GM23338 (cell line): ENCODE measurements around the gene HMCES.

Source experiments
- CREB1 ChIP-seq: fragments of 250-450 bp; sonication (Bioruptor Pico); IDR thresholded peaks from 2 replicates; pipeline ENCODE4 v1.5.0; 2020; ENCODE audit warnings: low read depth, mild to moderate bottlenecking, moderate library complexity
- CTCF ChIP-seq, 2 experiments: fragments of 200-600 bp in 1 of 2; sonication (generic) in 1 of 2; conservative IDR thresholded peaks; 2 replicates each; pipeline versions ENCODE4 v1.5.1 to v1.6.1; 2016 to 2017; ENCODE audit warnings: antibody characterized with exemption in 2 of 2, low read depth in 2 of 2, mild to moderate bottlenecking in 2 of 2, moderate library complexity in 1 of 2
- ETS1 ChIP-seq: IDR thresholded peaks from 2 replicates; pipeline ENCODE4 v1.6.1; 2016; ENCODE audit warnings: antibody characterized with exemption
- EZH2 ChIP-seq: fragments of 200-600 bp; sonication (generic); IDR thresholded peaks from one replicate; pipeline ENCODE4 v1.8.0; 2017; ENCODE audit warnings: antibody characterized with exemption, mild to moderate bottlenecking, low read depth; ENCODE audit not compliant: unreplicated experiment
- EZH2phosphoT487 ChIP-seq: fragments of 200-600 bp; sonication (generic); IDR thresholded peaks from one replicate; pipeline ENCODE4 v1.8.1; 2018; ENCODE audit warnings: antibody characterized with exemption; ENCODE audit not compliant: unreplicated experiment
- JUNB ChIP-seq: IDR thresholded peaks from one replicate; pipeline ENCODE4 v1.6.1; 2016; ENCODE audit warnings: antibody characterized with exemption; ENCODE audit not compliant: unreplicated experiment
- NANOG ChIP-seq: IDR thresholded peaks from 2 replicates; pipeline ENCODE4 v1.6.1; 2016; ENCODE audit warnings: antibody characterized with exemption, borderline replicate concordance
- POLR2AphosphoS5 ChIP-seq: IDR thresholded peaks from 2 replicates; pipeline ENCODE4 v1.6.1; 2016; ENCODE audit warnings: antibody characterized with exemption, low read depth
- REST ChIP-seq: IDR thresholded peaks from one replicate; pipeline ENCODE4 v1.6.1; 2018; ENCODE audit warnings: antibody characterized with exemption; ENCODE audit not compliant: unreplicated experiment
- STAT1 ChIP-seq: IDR thresholded peaks from one replicate; pipeline ENCODE4 v1.6.1; 2016; ENCODE audit warnings: antibody characterized with exemption; ENCODE audit not compliant: unreplicated experiment

- no peak for TF ChIP-seq NANOG
- no peak for TF ChIP-seq CTCF (conservative IDR thresholded peaks at IDR 0.05; ENCODE audit: low read depth in 2 of 2)
- TF ChIP-seq POLR2AphosphoS5, result no peak
- TF ChIP-seq EZH2, result no peak
- TF ChIP-seq EZH2phosphoT487, result no peak
- no peak for TF ChIP-seq STAT1
- TF ChIP-seq ETS1, result no peak
- TF ChIP-seq REST, result no peak
- TF ChIP-seq JUNB, result no peak
- TF ChIP-seq CREB1, result no peak
Observed at GRCh38 chr3:129330409-129330808, 51.7 kb downstream of the HMCES start.
